HG02840 (cell line): ENCODE results near the gene HOATZ.

ENCODE experiments used
- ATAC-seq: cut with Tn5 transposase; IDR thresholded peaks from one replicate; pipeline ENCODE4 v1.9.1; 2021; ENCODE audit warnings: mild to moderate bottlenecking, moderate library complexity, moderate number of reproducible peaks; ENCODE audit not compliant: unreplicated experiment, low FRiP score

HOATZ gene

DNA sequence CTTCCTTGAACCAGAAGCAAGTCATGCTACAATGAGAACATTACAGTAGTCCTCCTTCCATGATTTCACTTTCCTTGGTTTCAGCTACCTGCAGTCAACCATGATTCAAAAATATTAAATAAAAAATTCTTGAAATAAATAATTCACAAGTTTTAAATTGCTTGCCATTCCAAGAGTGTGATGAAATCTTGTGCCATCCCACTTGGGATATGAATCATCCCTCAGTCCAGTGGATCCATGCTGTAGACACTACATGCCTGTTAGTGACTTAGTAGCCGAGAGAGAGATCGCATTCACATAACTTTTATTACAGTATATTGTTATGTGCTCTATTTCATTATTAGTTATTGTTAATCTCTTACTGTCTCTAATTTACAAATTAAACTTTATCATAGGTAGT, 6.0 kb downstream of the HOATZ start:
- no peak for ATAC-seq

DNA sequence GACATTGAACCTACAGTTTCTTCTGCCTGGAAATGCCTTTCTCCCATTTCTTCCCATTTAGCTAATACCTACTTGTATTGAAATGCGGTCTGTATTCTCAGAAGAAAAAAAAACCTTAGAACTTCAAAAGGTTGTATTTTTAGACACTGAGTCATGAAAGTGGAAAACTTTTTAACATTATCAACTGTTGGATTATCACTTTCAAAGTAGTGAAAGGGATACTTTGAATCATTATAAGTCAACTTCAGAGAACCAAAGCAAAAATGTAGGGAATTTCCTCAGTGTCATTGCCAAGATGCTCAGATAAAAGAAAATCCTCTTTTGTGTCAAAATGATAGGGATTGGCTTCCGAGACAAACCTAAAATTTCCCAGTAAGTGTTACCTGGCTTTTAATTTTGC, 6.6 kb downstream of the HOATZ start:
- ATAC-seq, result no peak

DNA sequence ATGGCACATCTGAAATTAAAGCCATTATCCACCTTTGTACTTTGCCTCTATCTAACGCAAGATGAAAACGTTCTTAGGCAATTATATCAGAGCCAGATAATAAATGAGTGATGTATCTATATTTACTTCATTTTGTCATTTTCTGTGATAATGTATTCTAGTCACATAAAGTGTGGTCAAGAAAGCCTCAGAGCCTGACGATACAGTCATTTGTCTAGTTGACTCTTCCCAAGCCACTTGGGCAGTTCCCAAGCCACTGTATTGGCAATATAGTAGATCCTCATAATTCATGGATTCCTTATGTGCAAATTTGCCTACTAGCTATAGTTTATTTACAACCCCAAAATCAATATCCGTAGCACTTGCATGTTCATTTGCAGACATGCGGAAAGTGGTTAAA, 7.8 kb downstream of the HOATZ start:
- no peak for ATAC-seq

- no peak for ATAC-seq
Measured at GRCh38 chr11:111523343-111523742, 8.8 kb downstream of the HOATZ start.

DNA sequence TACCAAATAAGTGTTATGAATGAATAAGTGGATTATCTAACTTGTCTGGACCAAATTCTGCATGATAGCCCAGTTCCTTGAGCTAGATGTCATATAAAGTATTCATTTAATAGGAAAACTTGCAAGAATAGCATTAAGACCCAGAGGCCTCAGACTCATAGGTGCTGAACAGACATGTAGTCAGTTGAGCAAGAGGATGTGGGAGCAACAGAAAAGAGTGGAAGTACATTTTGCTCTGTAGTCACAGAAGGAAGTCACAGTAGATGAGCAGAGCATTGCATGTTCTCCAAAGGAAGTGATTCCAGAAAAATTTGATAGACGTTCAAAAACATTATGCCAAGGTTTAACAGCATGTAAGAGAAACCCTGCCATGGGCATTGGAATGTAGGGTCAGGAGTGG, 9.5 kb downstream of the HOATZ start:
- ATAC-seq, result no peak

DNA sequence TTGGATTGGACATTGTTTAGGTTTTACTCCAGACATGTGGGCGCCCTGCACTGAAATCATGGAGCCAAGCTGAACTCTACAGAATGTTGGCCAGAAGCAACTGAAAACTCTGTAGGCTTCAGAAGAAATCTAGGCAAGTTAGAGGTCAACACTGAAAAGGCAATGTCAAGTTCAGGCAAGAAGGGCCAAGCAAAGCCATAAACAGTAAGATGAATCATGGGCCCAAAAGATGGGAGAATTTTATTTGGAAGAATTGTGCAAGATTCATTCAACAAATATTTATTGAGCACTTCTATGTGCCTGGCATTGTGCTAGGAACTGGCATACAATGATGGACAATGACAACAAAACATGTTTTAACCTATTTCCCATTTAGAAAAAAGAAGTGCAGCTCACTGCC, 10.9 kb downstream of the HOATZ start:
- ATAC-seq, result no peak

- ATAC-seq, result no peak
Measured at GRCh38 chr11:111526501-111526900, 11.9 kb downstream of the HOATZ start.

- no peak for ATAC-seq
Measured at GRCh38 chr11:111527279-111527678, 12.7 kb downstream of the HOATZ start.

- no peak for ATAC-seq
Measured at GRCh38 chr11:111528557-111528956, 14.0 kb downstream of the HOATZ start.

DNA sequence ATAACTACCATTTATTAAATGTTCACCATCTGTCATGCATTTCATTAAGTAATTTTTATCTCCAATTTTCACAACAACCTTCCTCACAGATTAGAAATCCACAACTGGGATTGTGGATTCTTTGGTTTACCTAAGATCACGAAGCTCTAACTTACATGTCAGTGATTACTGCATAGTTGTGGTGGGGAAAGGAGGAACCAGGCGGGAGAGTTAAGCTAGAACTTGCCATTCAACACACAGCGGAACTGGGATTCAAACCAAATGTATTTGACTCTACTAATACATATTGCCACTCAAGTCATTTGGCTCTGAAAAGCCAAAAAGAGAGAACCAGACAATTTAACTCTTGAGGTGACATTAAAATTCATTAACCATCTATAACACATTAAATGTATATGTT, 15.5 kb downstream of the HOATZ start:
- ATAC-seq, result no peak

- ATAC-seq, result no peak
Measured at GRCh38 chr11:111531136-111531535, 16.6 kb downstream of the HOATZ start.

GRCh38 chr11:111531687-111532364, 17.2 kb downstream of the HOATZ start:
- ATAC-seq, result no peak

- ATAC-seq, result no peak
Measured at GRCh38 chr11:111532365-111532709, 17.8 kb downstream of the HOATZ start.

DNA sequence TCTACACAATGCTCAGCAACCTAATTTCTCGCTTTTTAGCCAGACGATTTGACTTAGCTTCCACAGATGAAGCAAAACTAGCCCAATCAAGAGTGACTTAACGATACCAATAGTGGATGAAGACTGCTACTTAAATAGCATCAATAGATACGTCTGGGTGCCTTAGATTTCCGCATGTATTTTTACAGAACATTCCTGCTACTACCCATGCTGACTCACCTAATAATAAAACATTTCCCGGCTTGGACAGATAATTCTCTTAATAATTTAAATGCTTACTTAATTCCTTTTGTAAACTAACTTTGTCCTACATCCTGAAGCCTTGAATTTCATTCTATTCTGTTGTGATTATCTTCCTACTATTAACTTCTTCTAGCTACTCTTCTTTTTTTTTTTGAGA, 20.7 kb downstream of the HOATZ start:
- ATAC-seq, result no peak

DNA sequence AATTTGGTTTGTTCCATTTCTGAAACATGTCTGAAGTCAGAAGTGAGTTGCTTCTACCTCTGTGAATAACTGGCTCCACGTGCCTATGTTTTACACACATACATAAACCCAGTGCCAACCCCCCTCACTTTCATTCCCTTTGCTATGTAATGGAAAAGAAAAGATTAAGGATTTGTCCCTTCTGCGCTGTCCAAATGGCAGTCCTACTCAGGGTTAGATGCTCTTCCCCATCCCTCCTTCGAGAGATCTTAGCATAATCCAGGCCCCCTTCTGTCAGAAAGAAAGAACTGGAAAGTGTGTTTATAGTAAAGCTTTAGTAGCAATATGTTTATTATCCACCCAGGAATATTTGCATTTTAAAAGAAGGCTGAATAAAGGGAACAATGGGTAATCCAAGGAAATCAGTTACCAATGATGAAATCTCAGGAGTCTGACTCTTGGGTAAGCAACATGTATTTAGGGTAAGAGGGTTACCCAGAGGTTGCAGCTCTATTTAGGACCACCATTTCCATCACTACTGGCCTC, 22.8 kb downstream of the HOATZ start:
- no peak for ATAC-seq

DNA sequence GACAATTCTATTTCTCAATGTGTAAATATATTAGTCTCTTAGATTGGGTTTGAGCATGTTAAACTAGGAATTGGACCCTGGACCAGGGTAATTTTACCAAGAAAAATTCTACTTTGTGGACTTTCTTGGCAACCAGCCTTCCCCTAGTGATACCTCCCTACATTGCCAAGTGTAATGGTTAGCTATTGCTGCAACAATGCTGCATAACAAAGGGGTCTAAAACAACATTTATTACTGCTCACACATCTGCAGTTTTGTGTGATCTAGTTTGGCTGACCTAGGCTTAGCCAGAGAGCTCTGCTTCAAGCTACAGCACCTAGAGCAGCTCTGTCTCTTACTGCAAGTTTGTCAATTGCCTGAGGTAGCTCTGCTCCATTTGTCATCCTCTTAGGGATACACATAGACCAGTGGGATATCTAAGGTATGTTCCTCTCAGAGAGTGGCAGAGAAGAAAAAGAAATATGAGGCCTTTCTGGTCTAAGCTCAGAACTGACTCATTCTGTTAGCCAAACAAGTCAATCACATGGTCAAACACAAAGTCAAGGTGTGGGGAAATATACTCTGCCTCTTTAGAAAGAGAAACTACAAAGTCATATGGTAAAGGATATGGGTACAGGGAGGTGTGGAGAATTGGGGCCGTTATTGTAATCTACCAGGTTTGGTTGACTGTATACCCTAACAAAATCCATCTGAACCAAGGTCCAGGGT, 24.0 kb downstream of the HOATZ start:
- no peak for ATAC-seq

- ATAC-seq, result no peak
Measured at GRCh38 chr11:111539426-111540113, 25.0 kb downstream of the HOATZ start.

DNA sequence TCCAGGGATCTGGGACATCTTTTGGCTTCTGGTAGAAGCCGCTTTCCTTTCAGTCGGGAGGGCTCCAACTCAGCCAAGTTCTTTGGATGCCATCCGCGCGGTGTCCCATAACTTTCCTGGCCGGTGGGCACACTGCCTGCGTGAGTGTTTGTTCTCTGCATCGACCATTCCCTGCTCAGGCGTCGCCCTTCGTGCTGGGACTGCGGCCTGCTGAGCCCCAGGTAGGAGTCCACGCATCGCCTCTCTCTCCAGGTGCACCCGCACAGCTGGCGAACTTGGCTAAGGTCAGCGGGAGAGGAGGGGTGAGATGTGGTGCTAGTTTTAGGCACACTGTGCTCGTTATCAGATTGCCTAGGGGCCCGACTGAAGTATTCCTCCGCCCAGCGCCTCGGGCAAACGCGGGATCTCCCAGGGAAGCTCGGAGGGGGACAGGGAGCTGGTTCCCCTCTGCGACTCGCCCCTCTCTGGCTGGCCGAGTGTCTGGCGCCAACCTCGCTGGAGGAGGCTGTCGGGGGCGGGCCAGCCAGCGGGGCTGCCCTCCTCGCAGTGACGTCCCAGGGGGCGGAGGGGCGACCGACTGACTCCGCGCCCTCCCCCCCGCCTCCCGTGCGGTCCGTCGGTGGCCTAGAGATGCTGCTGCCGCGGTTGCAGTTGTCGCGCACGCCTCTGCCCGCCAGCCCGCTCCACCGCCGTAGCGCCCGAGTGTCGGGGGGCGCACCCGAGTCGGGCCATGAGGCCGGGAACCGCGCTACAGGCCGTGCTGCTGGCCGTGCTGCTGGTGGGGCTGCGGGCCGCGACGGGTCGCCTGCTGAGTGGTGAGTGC, 25.7 kb downstream of the HOATZ start, which contains the start of gene LAYN:
Gene LAYN (plus strand): TSS at position 607 of the 823 bp plus-strand sequence. CDS start 124 bp downstream, at position 731.
- ATAC-seq, result no peak

DNA sequence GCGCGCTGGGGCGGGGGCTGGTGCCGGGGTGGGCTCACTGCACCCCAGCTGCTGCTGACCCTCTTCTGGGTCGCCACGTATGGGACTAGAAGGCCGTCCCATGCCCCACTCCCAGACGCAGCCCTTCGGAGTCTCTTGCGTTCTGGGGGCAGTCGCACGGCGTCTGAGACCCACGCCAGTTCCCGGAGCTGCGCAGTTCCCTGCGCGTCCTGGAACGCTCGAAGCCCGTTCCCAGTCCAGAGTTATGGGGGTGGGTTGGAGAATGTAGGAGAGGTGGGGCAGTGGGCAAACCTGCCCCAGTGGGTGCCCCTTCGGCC, 26.3 kb downstream of the HOATZ start:
- ATAC-seq, result no peak

- ATAC-seq, result no peak
Measured at GRCh38 chr11:111541254-111542061, 26.9 kb downstream of the HOATZ start.
